ENCODE measurements around the gene PI3. TPM values are rescaled to one million over a fixed set of nuclear protein-coding genes. Genes with fewer than 3 reads are reported as not detected.

PI3 gene
- total and polyA plus RNA-seq, 2 of the 8 experiments (the other 6 are each of a cell fraction or from before 2014, with no cell fraction given) = not detected

- H3K4me2 ChIP-seq (ENCODE audit: insufficient read depth in 1 of 2, low read depth in 2 of 2, low read length in 2 of 2) = no peak overlapping the region
- H3K4me1 ChIP-seq (replicated peaks in 1 of 4; ENCODE audit: control insufficient read depth in 3 of 4, insufficient read depth in 4 of 4, low read length in 3 of 4) = peaks cover 3 to 18% (median 11%) of the 10 kb centered on the region in 4 experiments; a peak in 6 of 7 replicates
- peak overlapping the region; percentile 2 for H2BK120ac ChIP-seq (replicated peaks; ENCODE audit: low read depth, low read length)
- DNase-seq (ENCODE audit: low read depth in 1 of 2, low spot score in 2 of 2) (no peak), FAIRE-seq (no peak)
- no peak overlapping the region for H4K91ac ChIP-seq (replicated peaks; ENCODE audit: insufficient read length, low read length)
- no peaks in the 10 kb centered on the region for H3K79me2 ChIP-seq (ENCODE audit: control insufficient read depth in 1 of 2, insufficient read depth in 2 of 2, low read length in 2 of 2)
- no peak for TF ChIP-seq SIX5 (IDR thresholded peaks at IDR 0.05; ENCODE audit: low read depth, low read length)
- TF ChIP-seq SP1 (IDR thresholded peaks at IDR 0.05; ENCODE audit: low read depth, low read length) = no peak
- TF ChIP-seq NRF1 (IDR thresholded peaks at IDR 0.05; ENCODE audit: low read depth, low read length) = no peak
- 0 out of 2 replicates have a peak, but pooled peaks have one; percentile 49 for TF ChIP-seq POLR2AphosphoS5 (IDR thresholded peaks at IDR 0.05; ENCODE audit: low read depth, low read length)
- TF ChIP-seq SP4 (IDR thresholded peaks at IDR 0.05; ENCODE audit: low read length) = no peak
- TF ChIP-seq RFX5 (IDR thresholded peaks at IDR 0.05; ENCODE audit: borderline replicate concordance, low read depth, low read length) = no peak
- peak; percentile 68; the same call in 1 of the 2 replicates for TF ChIP-seq TCF12 (IDR thresholded peaks at IDR 0.05; ENCODE audit: low read depth, low read length)
- H3K9ac ChIP-seq (replicated peaks in 1 of 4; ENCODE audit: extremely low read depth in 1 of 4, low read depth in 3 of 4, low read length in 3 of 4) = no peak overlapping the region
- H3K36me3 ChIP-seq (ENCODE audit: control insufficient read depth in 2 of 4, insufficient read depth in 4 of 4, low read length in 3 of 4) = no peaks in the 10 kb centered on the region
- no peak overlapping the region for H2AK5ac ChIP-seq (ENCODE audit: low read depth, low read length)
- no peak overlapping the region for H3K27ac ChIP-seq (ENCODE audit: low read depth, low read length)
- no peak overlapping the region for H4K5ac ChIP-seq (ENCODE audit: insufficient read length, low read depth, low read length)
- no peak overlapping the region for H3K14ac ChIP-seq (ENCODE audit: insufficient read length)
- H2BK15ac ChIP-seq (ENCODE audit: low read length) = no peak overlapping the region
- no peaks in the 10 kb centered on the region for H4K20me1 ChIP-seq (replicated peaks in 1 of 2; ENCODE audit: control insufficient read depth in 1 of 2, insufficient read depth in 2 of 2, low read length in 2 of 2)
- H2BK12ac ChIP-seq (ENCODE audit: low read depth, low read length) = no peak overlapping the region
- H3K4ac ChIP-seq (replicated peaks; ENCODE audit: insufficient read length, low read depth, low read length) = no peak overlapping the region
- no peak overlapping the region for H2BK5ac ChIP-seq (ENCODE audit: low read depth, low read length)
- no peak overlapping the region for H2AFZ ChIP-seq (ENCODE audit: low read length)
- H3K27me3 ChIP-seq (replicated peaks in 1 of 4; ENCODE audit: control insufficient read depth in 3 of 4, extremely low read depth in 1 of 4, insufficient read depth in 3 of 4, low read length in 3 of 4) = peaks cover 0 to 1% (median 0%) of the 10 kb centered on the region in 4 experiments; a peak in 2 of 7 replicates
- H3K79me1 ChIP-seq (ENCODE audit: low read depth, low read length) = no peaks in the 10 kb centered on the region
- no peaks in the 10 kb centered on the region for H3K23me2 ChIP-seq (ENCODE audit: low read depth, low read length)
- CTCF ChIA-PET (ENCODE audit: partially characterized antibody) = no interaction called here
- H3K18ac ChIP-seq (ENCODE audit: extremely low read depth, low read length) = no peak overlapping the region
- H3K9me3 ChIP-seq (ENCODE audit: insufficient read depth in 2 of 2, low read depth in 1 of 2, low read length in 1 of 2) = peaks cover 0 to 4% of the 10 kb centered on the region in 2 experiments; a peak in 2 of 4 replicates
- H3K4me3 ChIP-seq (ENCODE audit: extremely low read depth in 1 of 4, insufficient read depth in 2 of 4, low read depth in 3 of 4, low read length in 4 of 4) = no peak overlapping the region
- no peak overlapping the region for H2BK20ac ChIP-seq (ENCODE audit: low read length)
- H3K23ac ChIP-seq (ENCODE audit: insufficient read length) = no peak overlapping the region
- POLR2A ChIA-PET (ENCODE audit: partially characterized antibody) = no interaction called here
- no peak overlapping the region for H4K8ac ChIP-seq (ENCODE audit: extremely low read depth, insufficient read depth, low read length)
- no peak overlapping the region for H3K56ac ChIP-seq (replicated peaks; ENCODE audit: insufficient read length, low read depth, low read length)
Observed at GRCh38 chr20:45211569-45212474, 37.1 kb downstream of the PI3 start.
